Stimulated activated CD4-positive, alpha-beta T cell treated with anti-CD3 and anti-CD28 coated beads, TNF-alpha, amount 100 ng/mL, for 48 hours (primary cell): ENCODE data around the gene C7orf57.
"Not testable (repeated sequence)": the region's sequence is repeated elsewhere in the genome, so short reads cannot be mapped to it uniquely, and the experiment has no call there.

Experiments used
- DNase-seq, 3 donors: peaks; one replicate each; pipeline ENCODE4 v3.0.0-alpha.2; 2020; ENCODE audit warnings: low read depth in 3 of 3

The C7orf57 gene

DNA sequence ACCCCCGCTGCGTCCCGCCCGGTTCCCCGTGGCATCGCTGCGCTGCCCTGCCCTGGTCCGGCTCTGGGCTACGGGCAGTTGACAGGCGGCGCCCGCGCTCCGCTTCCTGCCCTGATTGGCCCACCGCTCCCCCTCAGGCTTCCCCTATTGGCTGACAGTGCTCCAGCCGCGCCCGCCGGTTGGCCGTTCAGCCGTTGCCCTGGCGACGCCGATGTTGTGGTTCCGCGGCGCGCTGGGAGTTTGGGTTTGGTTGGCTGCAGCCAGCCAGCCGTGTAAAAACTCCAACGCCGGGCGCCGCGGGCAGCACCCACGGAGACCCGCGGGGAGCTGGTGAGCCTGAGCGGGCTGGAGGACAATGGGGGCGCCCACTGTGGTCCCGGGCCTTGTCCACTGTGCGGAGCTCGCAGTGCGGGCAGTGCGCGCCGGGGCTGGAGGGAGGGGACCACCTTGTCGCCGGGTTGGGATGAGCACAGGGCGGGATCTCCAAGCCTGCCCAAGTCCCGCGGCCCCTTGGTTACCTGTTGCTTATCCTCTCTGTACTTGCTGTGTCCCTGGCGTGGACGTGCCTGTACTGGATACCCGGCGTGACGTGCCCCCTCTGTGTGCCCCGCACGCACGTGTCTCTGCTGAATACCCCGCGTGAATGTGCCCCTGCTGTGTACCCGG lies at the start of gene C7orf57:
C7orf57 (plus strand) TSS at position 243 of the 666 bp plus-strand sequence. CDS start 766 bp downstream, outside the sequence.
- DNase-seq: peak; percentile 72 to 81 (median 76)

DNA sequence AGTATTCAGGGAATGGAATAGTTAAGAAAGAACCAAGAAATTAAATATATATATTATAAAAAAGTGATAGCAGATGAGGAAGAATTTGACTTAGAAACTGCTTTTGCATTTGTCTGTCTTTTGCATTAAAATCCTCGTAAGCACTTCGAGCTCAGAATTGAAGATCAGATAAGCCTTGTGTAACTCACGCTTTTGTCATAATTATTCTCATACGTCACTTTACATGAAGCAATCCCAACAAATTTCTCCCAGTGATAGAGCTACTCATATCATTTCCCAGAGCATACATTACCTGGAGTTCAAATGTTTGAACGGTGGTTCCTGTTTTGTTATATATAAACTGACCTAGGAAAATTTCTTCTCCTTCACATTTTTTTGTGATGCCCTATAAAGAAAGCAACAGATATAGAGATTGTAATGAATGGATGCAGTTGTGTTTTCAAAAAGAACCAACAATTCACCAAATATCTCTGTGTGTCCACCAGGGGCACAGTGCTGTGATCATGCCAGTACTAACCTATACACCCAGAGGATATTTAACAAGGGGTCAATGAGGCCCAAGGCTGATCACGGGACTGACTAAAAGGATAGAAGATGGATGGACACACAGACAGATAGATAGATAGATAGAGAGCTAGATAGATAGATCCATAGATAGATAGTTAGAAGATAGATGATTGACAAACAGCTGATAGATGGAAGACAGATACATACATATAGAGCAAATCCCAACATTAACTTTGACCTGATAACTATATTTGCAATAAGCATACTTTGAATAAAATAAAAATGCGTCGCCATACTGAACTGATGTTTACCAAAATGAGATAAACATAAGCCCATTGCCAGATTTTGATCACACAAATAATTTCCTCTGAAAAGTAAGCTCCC lies 46.6 kb upstream of the C7orf57 start:
- no peak for DNase-seq

DNA sequence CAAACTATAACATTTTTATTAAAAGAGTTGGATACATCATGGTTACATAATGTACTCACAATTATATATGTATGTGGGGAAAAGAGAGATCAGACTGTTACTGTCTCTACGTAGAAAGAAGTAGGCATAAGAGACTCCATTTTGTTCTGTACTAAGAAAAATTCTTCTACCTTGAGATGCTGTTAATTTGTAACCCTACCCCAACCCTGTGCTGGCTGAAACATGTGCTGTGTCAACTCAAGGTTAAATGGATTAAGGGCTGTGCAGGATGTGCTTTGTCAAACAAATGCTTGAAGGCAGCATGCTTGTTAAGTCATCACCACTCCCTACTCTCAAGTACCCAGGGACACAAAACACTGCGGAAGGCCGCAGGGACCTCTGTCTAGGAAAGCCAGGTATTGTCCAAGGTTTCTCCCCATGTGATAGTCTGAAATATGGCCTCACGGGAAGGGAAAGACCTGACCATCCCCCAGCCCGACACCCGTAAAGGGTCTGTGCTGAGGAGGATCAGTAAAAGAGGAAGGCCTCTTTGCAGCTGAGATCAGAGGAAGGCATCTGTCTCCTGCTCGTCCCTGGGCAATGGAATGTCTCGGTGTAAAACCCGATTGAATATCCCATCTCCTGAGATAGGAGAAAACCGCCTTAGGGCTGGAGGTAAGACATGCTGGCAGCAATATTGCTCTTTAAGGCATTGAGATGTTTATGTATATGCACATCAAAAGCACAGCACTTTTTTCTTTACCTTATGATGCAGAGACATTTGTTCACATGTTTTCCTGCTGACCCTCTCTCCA lies 45.5 kb upstream of the C7orf57 start:
- not testable (repeated sequence) for DNase-seq

DNA sequence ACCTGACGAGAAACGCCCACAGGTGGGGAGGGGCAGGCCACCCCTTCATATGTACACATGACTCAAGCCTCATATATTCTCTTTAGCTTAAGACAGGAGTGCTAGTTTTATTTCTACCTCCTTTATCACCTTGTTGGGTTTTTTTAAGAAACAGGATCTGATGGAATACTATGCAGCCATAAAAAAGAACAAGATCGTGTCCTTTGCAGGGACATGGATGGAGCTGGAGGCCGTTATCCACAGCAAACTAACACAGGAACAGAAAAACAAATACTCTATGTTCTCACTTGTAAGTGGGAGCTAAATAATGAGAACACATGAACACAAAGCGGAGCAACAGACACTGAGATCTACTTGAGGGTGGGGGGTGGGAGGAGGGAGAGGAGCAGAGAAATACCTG lies 44.8 kb upstream of the C7orf57 start:
- DNase-seq: no peak

DNA sequence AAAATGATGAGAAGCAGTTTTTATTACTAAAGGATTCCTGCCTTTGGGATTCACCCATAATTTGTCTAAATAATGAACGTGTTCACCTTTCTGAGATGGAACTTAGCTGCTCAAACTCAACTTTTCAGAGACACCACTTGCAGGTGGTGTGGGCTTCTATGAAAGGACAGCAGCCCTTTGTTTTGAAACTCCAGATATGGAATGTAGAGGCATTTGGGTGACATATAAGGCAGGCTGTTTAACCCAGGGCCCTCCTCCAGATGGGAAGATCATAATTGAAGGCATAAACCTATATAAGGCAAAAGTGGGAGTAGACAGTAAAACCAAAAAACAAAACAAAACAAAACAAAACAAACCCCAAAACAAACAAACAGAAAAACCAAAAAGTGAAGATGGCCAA lies 44.1 kb upstream of the C7orf57 start:
- DNase-seq: no peak

DNA sequence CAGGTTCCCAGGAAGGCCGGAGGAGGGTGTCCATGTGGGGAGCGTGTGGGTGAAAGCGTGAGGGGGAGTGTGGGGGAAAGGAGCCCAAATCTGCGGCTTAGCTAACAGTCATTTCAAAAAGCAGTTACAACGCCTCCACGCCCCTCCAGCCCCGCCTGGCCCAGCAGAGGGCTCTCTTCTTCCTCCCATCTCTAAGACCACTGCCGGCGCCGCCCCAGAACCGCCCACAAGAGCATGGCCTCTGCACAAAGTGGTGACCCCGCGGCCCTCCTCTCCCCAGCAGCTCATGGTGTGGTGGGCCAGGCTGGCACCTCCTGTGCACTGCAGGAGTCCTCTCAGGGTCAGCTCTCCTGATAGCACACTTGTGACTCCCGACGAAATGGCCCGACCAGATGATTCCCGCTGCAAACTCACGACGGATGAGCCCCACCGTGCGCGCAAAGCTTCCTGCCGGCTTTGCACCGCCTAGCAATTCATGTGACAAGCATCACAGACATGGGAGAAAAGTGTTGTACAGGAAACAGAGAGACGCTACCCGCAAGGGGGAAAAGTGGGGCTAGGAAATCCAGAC lies 43.5 kb upstream of the C7orf57 start:
- DNase-seq: peak; percentile 70 to 81 (median 76)

DNA sequence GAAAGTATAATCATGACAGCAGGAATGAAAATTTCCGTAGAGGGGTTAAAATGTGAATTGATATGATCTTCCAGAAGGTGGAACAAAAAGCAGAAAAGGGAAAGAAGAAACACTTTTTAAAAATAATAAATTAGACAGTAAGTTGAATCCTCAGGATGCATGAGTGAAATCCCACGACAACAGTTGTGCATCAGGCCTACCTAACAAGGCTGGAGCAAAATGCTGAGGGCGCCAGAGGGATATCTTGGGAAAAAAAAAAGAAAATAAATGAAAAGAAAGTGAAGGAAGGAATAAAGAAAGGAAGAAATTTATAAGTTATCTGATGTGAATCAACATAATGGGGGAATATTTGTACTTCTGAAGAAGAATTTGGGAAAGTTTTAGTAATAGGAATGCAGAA lies 42.9 kb upstream of the C7orf57 start:
- DNase-seq: no peak

DNA sequence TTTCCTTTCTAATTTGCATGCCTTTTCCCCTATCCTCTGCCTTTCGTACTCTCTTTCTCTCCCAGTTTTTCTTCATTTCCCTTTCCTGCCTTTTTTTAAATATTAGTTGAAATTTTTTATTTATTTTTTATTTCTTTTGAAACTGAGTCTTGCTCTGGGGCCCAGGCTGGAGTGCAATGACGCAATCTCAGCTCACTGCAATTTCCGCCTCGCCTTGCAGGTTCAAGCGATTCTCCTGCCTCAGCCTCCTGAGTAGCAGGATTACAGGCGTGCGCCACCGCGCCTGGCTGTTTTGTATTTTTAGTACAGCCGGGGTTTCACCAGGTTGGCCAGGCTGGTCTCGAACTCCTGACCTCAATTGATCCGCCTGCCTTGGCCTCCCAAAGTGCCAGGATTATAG lies 35.9 kb upstream of the C7orf57 start:
- no peak for DNase-seq

DNA sequence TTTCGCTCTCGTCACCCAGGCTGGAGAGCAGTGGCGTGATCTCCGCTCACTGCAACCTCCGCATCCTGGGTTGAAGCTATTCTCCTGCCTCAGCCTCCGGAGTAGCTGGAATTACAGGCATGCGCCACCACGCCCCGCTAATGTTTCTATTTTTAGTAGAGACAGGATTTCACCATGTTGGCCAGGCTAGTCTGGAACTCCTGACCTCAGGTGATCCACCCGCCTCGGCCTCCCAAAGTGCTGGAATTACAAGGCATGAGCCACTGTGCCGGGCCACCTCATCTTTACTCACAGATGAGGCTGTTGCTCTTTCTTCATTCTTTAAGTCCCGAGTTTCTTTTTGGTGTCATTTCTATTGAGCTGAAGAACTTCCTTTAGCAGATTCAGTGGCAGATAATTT lies 35.2 kb upstream of the C7orf57 start:
- not testable (repeated sequence) for DNase-seq

DNA sequence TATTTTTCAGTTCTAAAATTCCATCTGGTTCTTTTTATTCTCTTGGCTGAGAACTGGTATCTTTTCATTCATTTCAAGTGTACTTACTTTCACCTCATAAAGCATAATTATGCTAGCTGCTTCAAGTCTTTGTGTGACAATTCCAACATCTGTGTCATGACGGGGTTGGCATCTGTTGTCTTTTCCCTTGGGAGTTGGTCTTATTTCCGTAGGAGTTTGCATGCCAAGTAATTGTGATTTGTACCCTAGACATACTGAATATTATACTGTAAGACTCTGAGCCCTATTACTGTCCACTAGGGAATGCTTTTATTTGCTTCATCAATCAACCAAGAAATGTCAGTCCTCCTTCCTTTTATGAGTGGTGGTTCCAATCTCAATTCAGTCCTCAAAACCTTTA lies 31.3 kb upstream of the C7orf57 start:
- DNase-seq: no peak

DNA sequence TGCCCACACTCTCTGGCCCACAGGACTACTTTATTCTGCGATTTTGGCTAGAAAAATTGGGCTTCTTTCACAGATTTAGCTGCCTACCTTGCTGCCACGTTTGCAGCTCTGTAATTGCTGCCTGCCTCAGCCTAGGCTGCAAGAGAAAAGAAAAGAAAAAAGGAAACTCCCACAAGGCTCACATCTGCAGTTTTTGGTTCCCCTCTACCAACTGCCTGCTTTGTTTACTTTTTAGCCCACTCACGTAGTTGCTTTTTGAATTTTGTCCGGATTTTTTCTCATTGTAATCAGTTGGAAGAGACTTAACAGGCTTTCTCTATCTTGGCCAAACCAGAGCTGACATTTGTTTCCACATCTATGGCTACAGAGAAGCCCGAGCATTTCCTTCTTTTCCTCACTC lies 30.7 kb upstream of the C7orf57 start:
- DNase-seq: no peak

DNA sequence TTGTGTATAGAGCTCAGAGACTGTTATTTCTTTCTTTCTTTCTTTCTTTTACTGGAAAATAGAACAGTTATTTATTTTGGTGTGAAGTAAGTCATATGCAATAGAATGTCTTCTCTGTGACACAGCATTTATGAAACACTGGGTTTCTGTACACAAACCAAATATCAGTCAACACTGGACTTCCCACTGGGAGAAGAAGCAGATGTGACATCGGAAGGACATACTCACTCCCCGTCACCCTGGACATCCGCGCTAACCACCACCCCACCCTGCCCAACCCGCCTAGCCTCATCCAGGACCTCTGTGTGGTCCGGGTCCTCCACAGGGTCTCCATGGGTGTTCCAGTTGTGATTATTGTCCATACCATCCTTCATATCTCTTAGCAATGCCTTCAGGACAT lies 28.5 kb upstream of the C7orf57 start:
- no peak for DNase-seq

DNA sequence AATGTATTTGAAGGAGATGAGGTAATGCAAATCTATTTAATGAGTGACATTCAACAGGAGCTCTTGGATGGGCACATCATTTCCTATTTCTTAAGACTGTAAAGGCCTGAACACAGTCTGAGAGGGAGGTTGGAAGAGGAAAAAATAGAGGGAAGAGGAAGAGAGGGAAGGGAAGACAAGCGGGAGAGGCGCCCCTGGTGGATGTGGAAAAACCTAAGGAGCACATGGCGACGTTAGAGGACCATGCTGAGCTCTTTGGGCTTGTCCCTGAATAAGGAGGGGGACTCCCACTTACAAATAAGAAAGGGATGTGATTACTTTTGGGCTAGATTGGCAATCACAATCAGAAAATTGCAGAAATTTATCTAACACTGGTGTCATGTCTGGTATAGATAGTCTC lies 26.1 kb upstream of the C7orf57 start:
- no peak for DNase-seq

DNA sequence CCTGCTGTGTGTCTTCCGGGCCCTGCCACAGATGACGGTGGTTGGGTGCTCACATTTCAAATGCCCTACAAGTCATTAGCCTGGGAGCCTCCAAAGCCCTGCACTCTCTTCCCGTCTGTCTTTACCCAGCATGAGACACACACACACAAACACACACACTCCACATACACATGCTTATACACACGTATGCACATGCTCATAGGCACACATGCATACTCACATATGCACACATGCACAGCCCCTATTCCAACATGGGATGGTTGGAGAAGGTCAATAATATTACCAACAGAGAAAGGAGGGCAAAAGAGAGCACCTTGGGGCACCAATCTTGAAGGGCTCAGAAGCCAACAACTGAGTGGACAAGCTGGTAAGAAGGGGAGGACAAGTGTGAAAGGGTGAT lies 25.4 kb upstream of the C7orf57 start:
- DNase-seq: no peak

DNA sequence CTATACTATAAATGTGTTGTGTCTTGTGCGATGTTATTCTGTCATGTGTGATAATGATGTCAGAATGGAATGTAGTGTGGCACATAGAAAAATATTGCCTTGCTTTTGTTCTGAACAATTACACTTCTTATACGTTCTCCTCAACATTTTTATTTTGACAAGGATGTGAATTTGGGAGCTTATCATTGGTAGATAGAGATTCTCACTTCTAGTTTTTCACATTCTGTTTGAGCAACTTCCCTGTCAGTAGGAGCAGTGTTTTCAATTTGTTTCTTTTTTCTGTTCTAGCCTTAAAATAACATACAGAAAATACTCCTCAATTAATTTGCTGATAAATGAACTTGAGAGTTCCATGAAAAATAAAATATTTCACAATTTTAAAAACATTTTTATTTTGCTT lies 24.0 kb upstream of the C7orf57 start:
- no peak for DNase-seq

DNA sequence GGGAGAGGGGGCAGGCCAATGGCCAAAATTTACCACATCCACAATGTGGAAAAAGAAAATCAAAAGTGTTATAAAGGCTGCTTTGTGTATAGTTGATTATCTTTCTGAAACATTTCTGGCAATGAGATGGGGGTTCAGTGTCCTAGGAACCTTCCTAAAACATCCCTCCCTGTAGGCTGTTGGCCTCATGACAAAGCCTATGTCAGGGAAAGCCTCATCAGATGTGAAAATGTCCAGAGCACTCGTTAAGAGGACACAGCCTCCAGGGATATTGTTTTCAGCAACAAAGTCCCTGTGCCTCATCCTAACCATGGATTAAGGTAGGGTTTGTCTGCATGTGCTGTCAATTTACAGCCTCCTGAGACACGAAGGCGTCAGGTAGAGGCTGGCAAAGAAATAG lies 23.4 kb upstream of the C7orf57 start:
- DNase-seq: no peak

DNA sequence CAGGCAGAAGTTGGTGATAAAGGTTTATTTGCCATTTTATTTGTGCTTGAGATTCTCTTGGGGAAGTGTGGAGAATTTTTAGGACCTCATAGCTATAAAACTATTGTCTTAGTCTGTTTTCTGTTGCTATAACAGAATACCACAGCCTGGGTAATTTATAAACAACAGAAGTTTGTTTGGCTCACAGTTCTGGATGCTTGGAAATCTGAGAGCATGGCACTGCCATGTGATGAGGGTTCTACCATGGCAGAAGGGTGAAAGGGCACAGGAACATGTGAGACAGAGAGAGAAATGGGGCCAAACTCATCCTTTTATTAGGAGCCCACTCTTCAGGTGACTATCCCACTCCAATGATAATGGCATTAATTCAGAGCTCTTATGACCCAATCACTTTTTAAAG lies 18.7 kb upstream of the C7orf57 start:
- DNase-seq: no peak

DNA sequence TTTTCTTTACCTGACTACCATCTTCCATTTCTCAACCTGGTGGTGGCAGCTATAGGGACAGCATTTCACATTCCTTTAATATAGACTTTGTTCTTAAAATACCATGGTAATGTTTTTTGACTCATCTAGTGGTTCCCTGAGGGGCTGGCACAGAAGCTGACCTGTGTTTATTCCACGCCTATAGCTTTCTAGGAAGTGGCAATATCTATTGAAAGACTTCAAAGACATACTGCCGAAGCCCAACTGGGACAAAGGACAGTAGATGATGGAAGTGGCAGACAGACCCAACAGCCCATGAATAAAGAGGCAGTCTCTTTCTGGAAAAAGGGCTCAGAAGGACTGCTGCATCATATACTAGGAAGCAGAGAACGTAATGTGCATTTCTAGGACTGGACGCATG lies 17.7 kb upstream of the C7orf57 start:
- DNase-seq: no peak

DNA sequence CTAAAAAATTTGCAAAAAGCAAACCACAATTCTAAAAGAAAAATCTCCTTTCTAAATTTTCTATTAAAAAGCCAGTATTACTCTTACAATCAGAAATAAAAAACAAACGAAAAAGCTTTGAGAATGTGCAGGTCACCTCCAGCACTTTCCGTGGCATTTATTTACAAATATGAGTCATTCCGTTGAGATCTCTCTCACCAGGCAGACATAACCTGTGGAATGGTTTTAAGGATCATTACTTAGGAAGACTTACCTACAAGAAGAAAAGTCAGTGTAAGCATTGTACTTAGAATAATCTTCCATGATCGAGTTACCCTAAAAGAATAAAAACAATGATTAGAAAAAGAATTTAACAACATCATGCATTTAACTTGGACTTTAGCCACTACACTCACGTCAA lies 9.7 kb upstream of the C7orf57 start:
- DNase-seq: no peak

DNA sequence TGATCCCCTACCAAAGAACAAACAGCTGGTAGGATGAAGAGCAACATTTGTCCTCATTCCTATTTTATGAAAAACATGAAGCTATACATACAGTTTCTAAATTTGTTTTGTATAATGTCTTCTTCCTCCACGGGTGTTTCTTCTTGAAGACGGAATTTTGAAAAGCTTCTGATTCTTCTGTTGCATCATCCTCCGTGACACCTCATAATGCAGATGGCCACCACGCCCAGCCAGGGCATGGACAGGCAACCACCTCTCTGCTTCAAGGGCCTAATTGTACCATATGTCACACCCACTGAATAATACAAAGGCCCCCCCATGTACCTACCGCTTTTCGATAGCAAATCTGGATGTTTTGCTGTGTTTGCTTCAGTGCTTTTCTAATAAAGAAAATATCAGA lies 6.4 kb upstream of the C7orf57 start, which contains the start of gene SUN3:
SUN3 (minus strand) TSS at position 170 of the 400 bp plus-strand sequence; CDS start at position 1, 169 bp downstream.
- DNase-seq: no peak

DNA sequence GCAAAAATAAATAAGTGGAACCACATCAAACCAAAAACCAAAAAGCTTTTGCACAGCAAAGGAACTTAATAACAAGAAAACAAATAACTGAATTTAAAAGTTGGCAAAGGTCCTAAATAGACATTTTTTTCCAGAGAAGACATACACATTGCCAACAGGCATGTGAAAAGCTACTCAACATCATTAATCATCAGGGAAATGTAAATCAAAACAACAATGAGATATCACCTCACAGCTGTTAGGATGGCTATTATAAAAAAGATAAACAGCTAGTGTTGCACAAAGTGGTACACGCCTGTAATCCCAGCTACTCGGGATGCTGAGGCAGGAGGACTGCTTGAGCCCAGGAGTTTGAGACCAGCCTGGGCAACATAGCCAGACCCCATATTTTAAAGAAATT lies 4.2 kb upstream of the C7orf57 start:
- DNase-seq: no peak

DNA sequence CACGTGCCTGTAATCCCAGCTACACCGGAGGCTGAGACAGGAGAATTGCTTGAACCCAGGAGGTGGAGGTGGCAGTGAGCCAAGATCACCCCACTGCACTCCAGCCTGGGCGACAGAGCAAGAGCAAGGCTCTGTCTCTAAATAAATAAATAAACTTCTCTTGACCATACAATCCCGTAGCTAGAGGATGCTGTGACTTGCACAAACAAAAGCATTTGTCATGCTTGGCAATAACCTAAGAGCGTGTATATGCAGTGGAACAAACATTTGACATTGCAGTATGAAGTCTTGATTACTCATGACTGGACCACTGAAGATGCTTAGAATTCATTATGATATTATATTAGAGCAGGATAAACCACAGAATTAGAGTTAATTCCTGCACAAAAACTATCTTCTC lies 1.4 kb upstream of the C7orf57 start:
- no peak for DNase-seq
